DOHH2 (cell line): ENCODE results near the gene GBE1.

Source experiments
- H3F3A ChIP-seq: fragments of 200-600 bp; sonication (generic), shearing (Covaris generic); 2 replicates; pipeline ENCODE4 v1.6.0; 2016; ENCODE audit warnings: antibody characterized with exemption, mild to moderate bottlenecking; ENCODE audit not compliant: control insufficient read depth, insufficient read depth
- H3K27ac ChIP-seq: fragments of 200-600 bp; sonication (generic); 2 replicates; pipeline ENCODE4 v1.5.1; 2014; ENCODE audit warnings: low read depth, mild to moderate bottlenecking, low read length, moderate library complexity
- H3K27me3 ChIP-seq: fragments of 200-600 bp; sonication (generic); 2 replicates; pipeline ENCODE4 v1.6.1; 2014; ENCODE audit warnings: mild to moderate bottlenecking, low read length, mixed read lengths; ENCODE audit not compliant: control insufficient read depth
- H3K36me3 ChIP-seq: fragments of 200-600 bp; sonication (generic); 2 replicates; pipeline ENCODE4 v1.6.1; 2014; ENCODE audit warnings: mild to moderate bottlenecking, low read length, moderate library complexity, mixed read lengths; ENCODE audit not compliant: control insufficient read depth
- H3K4me1 ChIP-seq: fragments of 200-600 bp; sonication (generic); 2 replicates; pipeline ENCODE4 v1.6.1; 2014; ENCODE audit warnings: mild to moderate bottlenecking, low read length, mixed read lengths; ENCODE audit not compliant: control insufficient read depth
- H3K4me2 ChIP-seq: fragments of 200-600 bp; sonication (generic); 2 replicates; pipeline ENCODE4 v1.6.0; 2014; ENCODE audit warnings: mild to moderate bottlenecking, low read length, moderate library complexity
- H3K4me3 ChIP-seq: fragments of 200-600 bp; sonication (generic); 2 replicates; pipeline ENCODE4 v1.5.1; 2014; ENCODE audit warnings: mild to moderate bottlenecking, low read length, mixed read lengths
- H3K79me2 ChIP-seq: fragments of 200-600 bp; sonication (generic); 2 replicates; pipeline ENCODE4 v1.6.1; 2014; ENCODE audit warnings: mild to moderate bottlenecking, low read length, mixed read lengths; ENCODE audit not compliant: control insufficient read depth
- H3K9me2 ChIP-seq: fragments of 200-600 bp; sonication (generic); replicated peaks from 2 replicates; pipeline ENCODE4 v1.6.1; 2014; ENCODE audit warnings: mild to moderate bottlenecking, low read length, mixed read lengths; ENCODE audit not compliant: control insufficient read depth
- H3K9me3 ChIP-seq: fragments of 200-600 bp; sonication (generic); 2 replicates; pipeline ENCODE4 v1.6.1; 2014; ENCODE audit warnings: antibody characterized with exemption, low read length, mixed read lengths; ENCODE audit not compliant: control insufficient read depth, insufficient read depth
- H4K20me1 ChIP-seq: fragments of 200-600 bp; sonication (generic); 2 replicates; pipeline ENCODE4 v1.6.0; 2014; ENCODE audit warnings: low read depth, mild to moderate bottlenecking, antibody characterized with exemption, low read length, moderate library complexity; ENCODE audit not compliant: control insufficient read depth, insufficient read depth
- EZH2phosphoT487 ChIP-seq: fragments of 200-600 bp; sonication (generic); IDR thresholded peaks from 2 replicates; pipeline ENCODE4 v1.6.1; 2017; ENCODE audit warnings: borderline replicate concordance, mild to moderate bottlenecking, antibody characterized with exemption, low read length, moderate library complexity, mixed read lengths
- TF ChIP-seq, protein P1 (sequence below): fragments of 200-600 bp; sonication (generic); IDR thresholded peaks from one replicate; pipeline ENCODE4 v1.5.1; 2014; ENCODE audit warnings: antibody characterized with exemption, mild to moderate bottlenecking, low read depth, low read length; ENCODE audit not compliant: poor library complexity, severe bottlenecking

GBE1 gene

DNA sequence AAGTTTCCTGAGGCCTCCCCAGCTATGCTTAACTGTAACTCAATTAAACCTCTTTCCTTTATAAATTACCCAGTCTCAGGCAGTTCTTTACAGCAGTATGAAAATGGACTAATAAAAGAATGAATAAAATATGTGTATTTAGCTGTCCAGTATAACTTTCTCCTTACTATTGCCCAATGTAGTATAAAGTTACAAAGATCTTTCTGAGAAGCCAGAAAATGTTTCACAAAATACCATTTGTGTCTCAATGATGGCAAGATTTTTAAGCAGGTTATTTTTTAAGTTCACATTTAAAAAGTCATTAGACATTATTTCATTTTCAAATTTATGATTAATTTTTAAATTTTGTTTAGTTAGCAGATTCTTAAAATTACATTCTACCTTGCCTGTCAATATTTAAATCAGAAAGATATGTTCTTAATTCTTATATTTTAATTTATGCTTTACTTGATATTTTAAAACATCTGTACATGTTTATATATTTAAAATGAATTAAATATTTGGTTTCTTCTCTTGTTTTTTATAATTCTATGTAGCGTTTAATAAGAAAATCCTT, 189.2 kb downstream of the GBE1 start:
- Histone ChIP-seq H4K20me1 (no peaks in the 10 kb centered on the region), H3K27me3 (no peaks in the 10 kb centered on the region), H3K4me3 (no peak overlapping the region), H3K4me2 (no peak overlapping the region), H3K27ac (no peak overlapping the region), H3K79me2 (no peaks in the 10 kb centered on the region), H3K9me3 (no peaks in the 10 kb centered on the region), H3K9me2 (no peaks in the 10 kb centered on the region), H3K36me3 (no peaks in the 10 kb centered on the region), H3F3A (no peaks in the 10 kb centered on the region), H3K4me1 (no peaks in the 10 kb centered on the region)
- TF ChIP-seq, protein P1, sequence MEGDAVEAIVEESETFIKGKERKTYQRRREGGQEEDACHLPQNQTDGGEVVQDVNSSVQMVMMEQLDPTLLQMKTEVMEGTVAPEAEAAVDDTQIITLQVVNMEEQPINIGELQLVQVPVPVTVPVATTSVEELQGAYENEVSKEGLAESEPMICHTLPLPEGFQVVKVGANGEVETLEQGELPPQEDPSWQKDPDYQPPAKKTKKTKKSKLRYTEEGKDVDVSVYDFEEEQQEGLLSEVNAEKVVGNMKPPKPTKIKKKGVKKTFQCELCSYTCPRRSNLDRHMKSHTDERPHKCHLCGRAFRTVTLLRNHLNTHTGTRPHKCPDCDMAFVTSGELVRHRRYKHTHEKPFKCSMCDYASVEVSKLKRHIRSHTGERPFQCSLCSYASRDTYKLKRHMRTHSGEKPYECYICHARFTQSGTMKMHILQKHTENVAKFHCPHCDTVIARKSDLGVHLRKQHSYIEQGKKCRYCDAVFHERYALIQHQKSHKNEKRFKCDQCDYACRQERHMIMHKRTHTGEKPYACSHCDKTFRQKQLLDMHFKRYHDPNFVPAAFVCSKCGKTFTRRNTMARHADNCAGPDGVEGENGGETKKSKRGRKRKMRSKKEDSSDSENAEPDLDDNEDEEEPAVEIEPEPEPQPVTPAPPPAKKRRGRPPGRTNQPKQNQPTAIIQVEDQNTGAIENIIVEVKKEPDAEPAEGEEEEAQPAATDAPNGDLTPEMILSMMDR, result no peak
- no peak for TF ChIP-seq EZH2phosphoT487

- no peaks in the 10 kb centered on the region for H3K4me1 ChIP-seq
- H3K79me2 ChIP-seq, result no peaks in the 10 kb centered on the region
- H3K4me3 ChIP-seq, result no peak overlapping the region
- H3F3A ChIP-seq, result no peaks in the 10 kb centered on the region
- TF ChIP-seq, protein P1, result no peak
- TF ChIP-seq EZH2phosphoT487, result no peak
- H3K9me3 ChIP-seq, result no peaks in the 10 kb centered on the region
- H3K4me2 ChIP-seq, result no peak overlapping the region
- no peaks in the 10 kb centered on the region for H3K27me3 ChIP-seq
- H3K9me2 ChIP-seq, result no peaks in the 10 kb centered on the region
- no peaks in the 10 kb centered on the region for H4K20me1 ChIP-seq
- H3K27ac ChIP-seq, result no peak overlapping the region
- H3K36me3 ChIP-seq, result no peaks in the 10 kb centered on the region
Observed at GRCh38 chr3:81568378-81568777, 193.1 kb downstream of the GBE1 start.

DNA sequence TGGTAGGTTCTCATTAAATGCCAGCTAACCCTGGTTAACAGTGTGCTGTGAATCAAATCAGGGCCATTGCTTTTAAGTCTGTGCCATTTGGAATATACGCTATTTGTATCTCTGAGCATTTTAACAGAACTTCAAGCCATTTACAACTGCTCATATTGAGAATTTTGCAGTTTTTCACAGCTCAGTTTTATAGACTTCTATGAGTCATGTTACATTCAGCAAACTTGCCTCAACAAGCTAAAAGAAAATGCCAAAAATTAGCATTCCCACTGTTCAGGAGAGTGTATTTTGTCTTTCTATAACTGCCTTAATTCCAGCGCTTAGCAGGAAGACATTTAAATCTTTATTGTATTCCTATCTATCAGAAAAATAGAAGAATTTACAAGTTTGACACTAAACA, 196.4 kb downstream of the GBE1 start:
- H3K4me1 ChIP-seq, result no peaks in the 10 kb centered on the region
- H3K4me3 ChIP-seq, result no peak overlapping the region
- no peaks in the 10 kb centered on the region for H4K20me1 ChIP-seq
- H3F3A ChIP-seq, result no peaks in the 10 kb centered on the region
- H3K27me3 ChIP-seq, result no peaks in the 10 kb centered on the region
- no peaks in the 10 kb centered on the region for H3K79me2 ChIP-seq
- no peaks in the 10 kb centered on the region for H3K9me3 ChIP-seq
- no peak overlapping the region for H3K4me2 ChIP-seq
- TF ChIP-seq, protein P1, result no peak
- TF ChIP-seq EZH2phosphoT487, result no peak
- H3K9me2 ChIP-seq, result no peaks in the 10 kb centered on the region
- no peaks in the 10 kb centered on the region for H3K36me3 ChIP-seq
- H3K27ac ChIP-seq, result no peak overlapping the region
